HG02970 (cell line): ENCODE measurements around the gene C20orf144.

Experiments used
- ATAC-seq: cut with Tn5 transposase; IDR thresholded peaks from one replicate; pipeline ENCODE4 v1.9.1; 2021; ENCODE audit warnings: mild to moderate bottlenecking, moderate library complexity, moderate number of reproducible peaks; ENCODE audit not compliant: unreplicated experiment, low FRiP score

Gene C20orf144

DNA sequence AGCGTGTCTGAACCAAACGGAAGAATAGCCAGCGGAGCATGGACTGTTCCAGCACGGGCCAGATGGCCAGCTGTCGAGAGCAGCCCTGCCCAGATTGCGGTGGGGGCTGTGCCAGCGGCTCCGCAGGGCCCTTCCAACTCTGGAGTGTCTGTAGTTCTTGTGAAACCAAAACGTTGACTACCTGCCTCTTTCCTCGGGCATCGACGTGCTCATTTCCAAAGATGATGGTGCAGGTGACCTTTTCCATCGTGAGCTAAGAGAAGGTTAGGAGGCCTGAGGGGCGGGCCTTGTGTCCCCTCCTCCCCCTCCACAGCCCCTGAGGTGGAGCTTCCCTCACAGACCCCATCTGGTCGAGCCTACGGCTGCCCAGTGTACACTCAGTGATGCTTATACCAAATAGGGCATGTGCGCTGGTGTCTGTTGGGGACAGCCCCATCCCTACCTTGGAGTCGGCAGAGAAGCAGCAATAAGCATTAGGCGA, 12.9 kb upstream of the C20orf144 start:
- ATAC-seq = no peak

DNA sequence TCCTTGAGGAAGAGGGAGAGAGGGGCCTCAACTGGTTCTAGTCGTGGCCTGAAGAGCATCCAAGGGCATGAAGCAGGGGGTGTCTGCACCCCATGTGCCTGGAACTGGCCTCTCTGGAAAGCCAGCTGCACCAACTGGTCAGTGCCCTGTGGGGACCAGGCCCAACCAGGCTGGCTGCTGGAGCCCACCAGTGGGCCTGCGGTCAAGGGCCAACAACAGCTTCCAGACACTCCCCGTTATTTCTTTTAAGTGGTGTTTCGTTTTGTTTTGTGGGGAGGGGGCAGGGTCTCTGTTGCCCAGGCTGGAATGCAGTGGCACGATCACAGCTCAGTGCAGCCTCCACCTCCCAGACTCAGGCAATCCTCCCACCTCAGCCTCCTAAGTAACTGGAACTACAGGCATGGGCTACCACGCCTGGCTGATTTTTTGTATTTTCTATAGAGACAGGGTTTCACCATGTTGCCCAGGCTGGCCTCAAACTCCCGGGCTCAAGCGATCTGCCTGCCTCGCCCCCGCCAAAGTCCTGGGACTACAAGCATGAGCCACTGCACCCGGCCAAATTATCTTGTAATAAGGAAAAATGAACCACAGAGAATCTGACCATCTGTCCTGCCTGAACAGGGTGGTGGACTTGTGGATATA, 11.9 kb upstream of the C20orf144 start:
- no peak for ATAC-seq

DNA sequence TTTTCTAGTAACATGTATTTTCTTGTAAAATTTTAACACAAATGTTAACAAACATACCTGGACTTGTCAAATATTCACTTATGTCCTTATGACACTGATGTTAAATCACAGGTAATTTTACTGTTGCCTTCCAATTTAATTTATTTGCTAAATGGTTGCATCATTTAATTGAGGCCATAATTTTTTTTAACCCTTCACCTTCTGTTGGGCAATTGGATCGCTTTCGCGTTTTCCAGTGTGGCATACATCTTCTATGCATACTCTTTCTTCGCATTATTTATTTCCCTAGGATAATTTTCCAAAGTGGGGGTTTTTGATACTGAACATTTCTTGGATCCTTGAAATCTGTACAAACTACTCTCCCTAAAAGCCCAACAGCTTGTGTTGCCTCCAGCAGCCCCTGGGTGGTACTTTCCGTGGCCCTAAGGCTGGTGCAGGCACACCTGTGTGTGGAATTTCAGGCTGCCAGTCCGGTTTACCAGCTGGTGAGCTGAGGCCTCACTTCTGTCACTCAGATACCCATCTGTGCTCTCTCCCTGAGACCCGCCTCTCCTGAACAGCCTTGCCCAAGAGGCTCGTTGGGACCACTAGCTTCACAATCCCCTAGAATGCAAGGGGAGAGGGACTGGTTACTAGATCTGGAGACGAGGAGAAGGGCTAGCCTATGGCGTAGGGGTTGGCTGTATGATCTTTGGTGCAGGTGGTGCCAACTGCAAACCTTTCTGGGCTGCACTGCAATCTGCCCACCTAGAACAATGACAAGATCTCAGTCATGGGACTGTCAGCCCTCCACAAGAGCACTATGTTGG, 11.2 kb upstream of the C20orf144 start:
- ATAC-seq = no peak

DNA sequence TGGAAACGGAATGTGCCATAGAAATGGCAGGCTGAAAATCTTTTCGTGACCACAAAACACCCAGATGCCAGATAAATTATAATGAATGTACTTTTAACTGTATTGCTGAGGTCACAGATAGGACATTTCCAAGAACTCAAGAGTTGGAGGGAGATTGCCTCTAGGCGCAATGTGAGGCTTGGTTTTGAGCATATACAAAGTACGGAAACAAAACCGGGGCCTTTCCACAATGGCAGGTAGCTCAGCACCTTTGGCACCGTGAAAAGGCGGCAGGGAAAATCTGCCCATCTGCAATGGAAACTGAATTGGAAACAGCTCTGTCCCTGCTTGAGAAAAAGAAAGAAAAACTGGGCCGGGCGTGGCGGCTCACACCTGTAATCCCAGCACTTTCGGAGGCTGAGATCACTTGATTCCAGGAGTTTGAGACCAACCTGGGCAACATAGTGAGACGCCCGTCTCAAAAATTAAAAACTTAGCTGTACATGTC, 10.5 kb upstream of the C20orf144 start:
- ATAC-seq = no peak

DNA sequence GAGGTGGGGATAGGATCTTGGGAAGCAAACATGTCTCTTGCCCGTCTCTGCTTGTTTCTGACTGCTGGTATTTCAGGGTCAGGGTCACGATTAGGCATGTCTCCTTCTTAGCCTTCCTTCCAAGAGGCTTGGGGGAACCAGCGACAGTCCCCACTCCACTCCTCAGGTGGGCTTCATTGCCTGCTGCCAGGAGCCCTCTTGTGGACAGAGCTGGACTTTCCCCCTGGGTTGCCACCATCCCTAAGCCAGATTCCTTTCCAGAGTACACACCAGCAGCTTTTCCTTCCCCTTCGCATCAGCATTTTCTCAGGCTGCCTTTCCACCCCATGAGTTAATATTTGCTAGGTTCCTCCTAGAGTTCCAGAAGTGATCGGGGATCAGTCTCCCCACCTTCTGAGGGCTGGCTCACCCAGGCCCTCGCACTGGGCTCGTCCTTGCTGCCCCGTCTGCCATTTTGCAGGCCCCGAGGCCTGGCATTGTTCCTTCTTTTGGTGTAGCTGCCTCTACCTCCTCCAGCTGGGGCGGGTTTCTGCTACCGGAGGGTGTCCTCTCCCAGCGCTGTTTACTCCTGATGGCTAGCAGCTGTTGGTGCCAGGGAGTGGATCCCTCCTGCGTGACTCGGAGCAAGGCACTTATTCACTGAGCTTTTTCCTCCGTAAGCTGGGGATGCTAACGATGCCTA, 8.8 kb upstream of the C20orf144 start:
- ATAC-seq = no peak

DNA sequence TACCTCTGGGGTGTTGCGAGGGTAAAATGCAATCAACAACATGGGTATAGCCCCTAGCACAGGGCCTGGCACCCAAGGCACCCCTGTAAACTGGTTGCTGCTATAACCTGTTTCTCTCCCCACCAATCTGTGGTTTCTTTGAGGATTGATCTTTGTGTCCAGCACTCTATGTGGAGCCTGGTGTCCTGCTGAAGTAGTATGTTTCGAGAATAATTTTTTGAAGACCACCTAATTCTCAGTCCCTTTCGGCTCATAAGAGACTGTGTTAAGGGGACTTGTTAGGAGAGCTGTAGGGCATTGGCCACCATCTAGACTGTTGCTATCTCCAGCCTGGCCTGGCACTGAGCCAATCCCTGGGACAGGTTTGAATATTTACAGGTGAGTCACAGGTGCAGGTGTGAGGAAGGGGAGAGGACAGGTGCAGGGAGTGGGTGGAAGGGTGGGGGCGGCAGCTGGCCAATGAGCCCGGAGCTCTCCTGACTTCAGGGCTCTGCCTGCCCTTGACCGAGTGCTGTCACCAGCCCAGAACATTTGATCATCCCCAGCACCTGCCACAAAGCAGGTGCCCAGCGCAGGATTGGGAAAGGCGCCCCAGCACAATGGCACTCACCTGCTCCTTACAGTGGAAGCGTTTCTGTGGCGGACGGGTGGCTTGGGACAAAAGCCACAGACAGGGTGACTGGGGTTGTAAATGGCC, 8.1 kb upstream of the C20orf144 start:
- ATAC-seq = no peak

DNA sequence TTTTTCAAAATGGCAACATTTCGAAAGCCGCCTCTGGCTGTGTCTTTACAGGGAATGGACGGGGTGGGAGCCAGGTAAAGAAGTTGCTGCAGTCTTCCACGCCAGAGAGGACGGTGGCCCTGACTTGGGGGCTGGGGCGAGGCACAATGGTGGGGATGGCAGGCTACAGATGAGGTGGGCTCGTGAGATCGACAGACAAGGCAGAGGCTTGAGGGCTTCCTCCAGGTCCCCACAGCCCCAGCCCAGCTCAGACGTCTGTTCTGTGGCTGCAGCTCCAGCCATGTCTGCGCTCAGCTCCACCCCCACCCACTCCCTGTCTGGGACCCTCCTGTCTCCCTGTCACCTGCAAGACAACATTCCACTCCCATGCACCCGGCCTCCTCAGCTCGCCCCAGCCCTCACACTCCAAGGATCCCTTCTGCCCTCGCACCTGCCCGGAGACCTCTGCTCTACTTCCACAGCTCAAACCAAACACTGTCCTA, 7.4 kb upstream of the C20orf144 start:
- no peak for ATAC-seq

DNA sequence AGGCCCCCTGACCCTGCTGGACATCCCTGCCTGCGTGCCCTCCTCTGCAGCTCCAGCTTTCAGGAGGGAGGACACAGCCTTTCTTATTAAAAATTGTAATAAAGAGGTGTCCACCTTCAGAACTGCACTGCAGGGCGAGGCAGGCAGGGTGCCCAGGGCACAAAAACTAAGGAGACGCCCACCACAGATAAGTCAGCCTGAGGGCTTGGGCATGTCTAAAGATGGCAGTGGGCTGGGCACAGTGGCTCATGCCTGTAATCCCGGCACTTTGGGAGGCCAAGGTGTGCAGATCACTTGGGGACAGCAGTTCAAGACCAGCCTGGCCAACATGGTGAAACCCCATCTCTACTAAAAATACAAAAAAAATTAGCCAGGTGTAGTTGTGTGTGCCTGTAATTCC, 7.0 kb upstream of the C20orf144 start:
- no peak for ATAC-seq

DNA sequence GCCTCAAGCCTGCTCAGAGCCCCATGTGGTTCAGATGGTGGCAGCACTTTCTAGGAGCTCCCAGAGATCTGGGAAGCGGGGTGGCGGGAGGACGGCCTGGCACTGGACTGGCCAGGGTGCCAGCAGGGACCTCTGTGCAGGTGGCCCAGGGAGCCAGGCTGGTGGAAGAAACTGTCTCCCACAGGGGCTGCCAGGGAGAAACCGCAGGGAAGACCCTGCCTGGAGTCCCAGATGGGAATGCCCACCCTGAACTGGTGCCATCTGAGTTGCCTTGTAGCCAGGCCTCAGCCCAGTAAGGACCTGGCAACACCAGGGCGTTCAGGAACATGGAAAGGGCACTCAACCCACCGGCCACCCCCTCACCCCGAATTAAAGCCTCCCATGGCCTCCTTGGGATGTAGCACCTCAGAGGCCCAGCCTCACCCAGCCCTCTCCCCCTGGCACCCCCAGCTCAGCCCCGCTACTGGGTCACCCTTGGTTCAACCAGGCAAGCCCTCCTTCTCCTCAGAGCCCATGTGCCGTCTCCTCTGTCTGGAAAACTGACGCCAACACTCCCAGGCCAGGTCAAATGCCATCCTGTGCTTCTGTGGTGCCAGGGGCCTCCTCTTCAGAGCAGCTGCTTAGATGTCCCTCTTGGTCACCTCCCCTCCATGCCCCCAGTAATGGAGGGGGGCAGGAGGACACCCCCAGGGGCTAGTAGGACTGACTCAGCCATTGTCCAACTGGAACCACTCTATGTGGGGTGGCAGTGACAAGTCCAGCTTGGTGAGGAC, 5.9 kb upstream of the C20orf144 start:
- no peak for ATAC-seq

DNA sequence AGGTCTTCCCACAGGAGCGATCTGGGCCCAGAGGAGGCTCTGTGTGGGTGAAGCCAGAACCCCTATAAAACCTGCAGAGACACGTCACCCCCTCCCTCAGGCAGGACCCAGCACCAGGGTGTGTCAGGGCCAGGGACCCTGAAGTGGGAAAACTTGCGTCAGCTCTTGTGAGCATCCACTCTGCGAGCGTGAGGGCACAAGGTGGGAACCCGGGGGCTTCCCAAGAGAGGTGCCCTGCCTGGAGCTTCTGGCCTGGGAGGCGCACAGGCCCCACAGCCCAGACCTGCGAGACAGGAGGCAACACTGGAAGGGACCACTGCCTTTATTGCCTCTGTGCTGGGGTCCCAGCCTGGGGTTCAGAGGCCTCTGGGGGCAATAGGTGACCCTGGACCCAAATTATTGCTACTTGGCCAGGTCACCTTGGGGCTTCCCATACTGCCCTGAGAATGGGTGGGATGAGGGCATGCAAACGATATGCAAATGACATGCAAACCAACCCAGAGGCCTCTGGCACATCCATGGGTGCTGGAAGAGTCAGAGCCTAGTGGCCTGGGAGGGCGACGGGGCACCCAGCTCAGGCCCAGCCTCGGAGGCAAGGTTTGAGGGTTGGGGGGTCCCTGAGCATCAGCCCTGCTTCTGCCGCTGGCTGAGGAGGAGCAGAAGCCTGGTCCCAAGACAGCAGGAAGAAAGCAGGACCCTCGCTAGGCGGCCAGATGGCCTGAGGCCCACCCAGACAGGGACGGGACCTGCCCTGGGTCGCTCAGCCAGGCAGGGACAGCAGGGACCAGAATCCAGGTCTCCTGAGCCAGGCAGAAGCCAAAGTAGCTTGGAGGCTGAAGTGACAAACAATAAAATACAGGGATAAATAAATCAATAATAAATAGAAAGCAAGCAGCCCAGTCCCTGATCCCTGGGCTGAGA, 5.1 kb upstream of the C20orf144 start:
- no peak for ATAC-seq

DNA sequence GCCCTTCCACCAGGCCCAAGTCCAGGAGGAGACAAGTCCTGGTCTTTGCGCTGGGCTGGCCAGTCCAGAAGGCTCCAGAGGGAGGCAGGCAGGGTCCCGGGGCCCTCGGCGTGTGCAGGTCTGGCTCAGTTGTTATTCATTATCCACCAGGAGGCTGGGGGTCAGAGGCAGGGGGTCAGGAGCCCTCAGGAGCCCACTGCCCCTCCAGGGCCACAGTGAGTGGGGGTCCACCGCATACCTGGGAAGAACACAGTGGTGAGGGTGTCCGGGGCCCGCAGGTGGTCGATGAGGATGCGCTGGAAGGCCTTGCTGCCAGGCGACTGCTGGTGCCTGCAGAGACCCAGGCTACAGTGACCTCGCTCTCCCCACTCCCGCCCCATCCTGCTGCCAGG, 4.4 kb upstream of the C20orf144 start:
- no peak for ATAC-seq

DNA sequence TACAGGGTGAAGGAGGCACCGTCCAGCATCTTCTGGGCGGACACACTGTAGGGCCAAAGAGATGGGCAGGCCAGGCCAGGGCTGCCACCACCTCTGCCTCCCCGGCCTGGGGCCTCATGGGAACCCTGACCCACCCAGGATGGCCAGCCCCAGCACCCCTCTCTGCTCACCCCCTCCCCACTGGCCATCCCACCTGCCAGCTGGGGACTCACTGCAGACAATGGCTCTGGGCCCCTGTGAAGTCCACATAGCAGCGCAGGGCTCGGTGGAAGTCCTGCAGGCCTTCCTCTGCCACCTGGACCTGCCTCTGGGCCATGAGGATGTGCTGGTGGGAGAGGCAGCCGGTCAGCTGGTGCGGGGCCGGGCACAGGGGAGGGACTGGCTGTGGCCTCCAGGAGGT, 3.6 kb upstream of the C20orf144 start:
- no peak for ATAC-seq

DNA sequence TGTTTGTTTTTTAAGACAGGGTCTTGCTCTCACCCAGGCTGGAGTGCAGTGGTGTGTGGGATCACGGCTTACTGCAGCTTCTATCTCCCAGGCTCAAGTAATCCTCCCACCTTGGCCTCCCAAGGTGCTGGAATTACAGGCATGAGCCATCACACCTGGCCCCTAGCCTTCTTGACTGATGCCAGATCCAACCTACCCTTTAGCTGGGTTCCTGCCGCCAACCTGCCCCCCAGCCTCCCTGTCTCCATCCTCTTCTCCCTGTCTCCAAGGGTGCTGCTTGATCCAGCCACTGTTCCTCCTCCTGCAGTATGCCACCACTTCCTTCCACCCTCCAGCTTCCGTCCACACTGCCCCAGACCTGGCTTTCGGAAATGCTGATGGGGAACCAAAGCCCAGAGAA, 3.2 kb upstream of the C20orf144 start:
- no peak for ATAC-seq

DNA sequence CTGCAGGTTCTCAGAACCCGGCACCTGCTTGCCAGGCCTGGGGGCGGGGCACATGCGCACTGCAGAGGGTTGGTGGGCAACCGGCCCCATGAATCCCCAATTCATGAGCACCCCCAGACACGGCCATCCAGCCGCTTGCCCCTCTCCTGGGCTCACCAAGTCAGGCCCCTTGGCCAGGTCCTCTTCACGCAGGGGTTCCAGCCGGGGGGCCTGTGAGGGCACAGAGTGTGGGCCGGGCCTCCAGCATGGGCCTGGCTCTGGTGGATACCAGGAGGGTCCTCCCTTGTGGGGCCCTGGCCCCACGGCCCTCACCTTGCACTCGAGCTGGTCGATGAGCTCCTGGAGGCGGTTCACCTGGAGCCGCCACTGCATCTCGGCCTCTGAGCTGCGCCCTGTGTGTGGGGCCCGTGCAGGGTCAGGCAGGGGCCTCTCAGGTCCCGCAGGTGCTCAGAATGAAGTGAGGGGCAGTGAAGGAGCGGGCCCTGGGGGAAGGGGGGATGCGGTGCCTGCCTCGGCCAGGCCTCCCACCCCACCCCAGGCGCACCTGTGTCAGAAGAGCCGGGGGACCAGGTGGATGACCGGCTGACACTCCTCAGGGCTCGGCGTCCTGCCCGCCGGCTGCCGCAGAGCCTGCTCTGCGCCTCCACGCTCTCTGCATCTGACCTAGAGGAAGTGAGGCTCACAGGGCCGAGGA, 2.6 kb upstream of the C20orf144 start:
- no peak for ATAC-seq

DNA sequence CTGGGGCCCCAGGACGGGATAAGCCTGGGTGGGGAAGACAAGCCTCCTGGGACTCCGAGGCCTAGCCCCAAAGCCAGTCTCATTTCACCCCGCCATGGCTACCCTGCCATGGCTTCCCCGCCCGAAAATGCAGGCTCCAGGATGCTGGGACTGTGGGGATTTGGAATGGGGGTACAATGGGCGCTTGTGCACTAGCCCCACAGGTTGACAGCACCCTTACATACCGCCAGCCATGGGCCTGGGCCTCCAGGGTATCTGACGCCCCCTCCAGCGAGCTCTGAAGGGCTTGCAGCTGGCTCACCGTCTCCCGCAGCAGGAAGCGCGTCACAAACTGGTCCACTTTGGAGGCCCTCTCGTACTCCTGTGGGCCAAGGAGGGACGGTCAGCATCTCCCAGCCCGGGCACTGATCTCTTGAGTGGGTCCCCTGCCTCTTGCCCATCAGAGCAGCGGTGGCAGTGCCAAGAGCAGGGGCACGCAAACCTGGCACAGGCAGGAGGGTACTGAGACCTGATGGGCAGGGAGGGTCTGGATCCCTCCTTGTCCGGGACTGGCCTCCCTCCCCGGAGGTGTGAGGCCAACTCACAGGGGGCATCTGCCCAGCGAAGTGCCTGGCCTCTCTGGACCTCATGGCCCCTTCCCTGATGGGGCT, 2.0 kb upstream of the C20orf144 start:
- ATAC-seq = no peak

DNA sequence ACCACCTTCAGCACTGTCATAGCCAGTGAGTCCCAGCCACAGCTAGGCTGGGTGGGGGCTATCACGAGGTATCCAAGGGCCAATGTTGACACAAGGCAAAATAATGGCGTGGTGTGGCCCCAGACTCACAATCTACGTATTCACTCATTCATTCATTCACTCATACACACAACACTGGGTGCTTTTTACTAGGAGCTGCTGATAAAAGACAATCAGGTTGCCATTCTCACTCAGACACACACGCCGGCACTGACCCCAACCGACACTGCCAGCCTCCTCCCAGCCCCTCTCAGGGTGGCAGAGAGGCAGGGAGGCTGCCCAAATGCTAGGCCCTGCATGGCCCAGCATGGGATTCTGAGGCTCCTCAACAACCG, 1.5 kb upstream of the C20orf144 start:
- no peak for ATAC-seq

DNA sequence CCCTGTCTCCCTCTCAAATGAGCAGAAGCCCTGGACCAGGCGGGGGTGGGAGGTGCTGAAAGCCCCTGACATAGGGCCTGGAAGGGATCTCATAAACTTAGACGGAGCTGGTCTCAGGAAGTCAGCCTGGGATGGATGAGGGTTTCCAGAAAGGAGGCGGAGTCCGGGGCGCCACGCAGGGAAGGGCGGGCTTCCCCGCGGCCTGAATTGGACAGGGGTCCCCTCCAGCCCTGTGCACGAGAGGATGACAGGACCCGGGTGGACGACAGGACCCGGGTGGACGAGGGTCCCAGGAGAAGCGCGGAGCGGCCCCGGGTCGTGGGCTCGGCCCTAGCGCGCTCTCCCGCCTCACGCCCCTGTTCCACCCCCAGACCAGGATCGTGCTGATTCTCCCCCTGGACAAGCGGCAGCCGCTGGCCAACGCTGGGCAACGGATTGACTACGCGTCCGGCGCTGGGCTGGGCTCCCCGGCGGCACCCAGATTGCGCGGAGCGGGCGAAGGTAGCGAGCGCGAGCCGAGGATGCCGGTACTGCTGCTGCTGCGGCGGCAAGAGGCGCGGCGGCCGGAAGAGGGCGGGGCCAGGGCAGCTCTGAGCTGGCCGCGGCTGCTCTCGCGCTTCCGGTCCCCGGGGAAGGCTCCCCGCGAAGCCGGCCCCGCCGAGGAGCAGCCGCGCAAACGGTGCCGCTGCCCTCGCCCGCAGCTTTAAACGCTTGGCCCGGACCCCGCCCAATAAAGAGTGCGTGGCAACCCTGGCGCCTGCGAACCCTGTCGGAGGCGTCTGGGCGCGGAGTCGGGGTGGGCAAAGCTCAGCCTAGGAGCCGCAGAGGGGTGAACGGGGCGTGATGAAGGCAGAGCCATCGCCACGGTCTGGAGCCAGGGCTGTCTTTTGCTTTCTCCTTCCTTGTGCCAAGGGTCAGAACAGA, 1.3 kb downstream of the C20orf144 start:
- peak; percentile 36 for ATAC-seq
